Left lung (tissue), 10 donors: ENCODE results near the gene KASH5. TPM values are rescaled to one million over a fixed set of nuclear protein-coding genes. Genes with fewer than 3 reads are reported as not detected.

Experiments
- ATAC-seq: fragments of 200-7000 bp; cut with Tn5 transposase; one replicate; pipeline ENCODE4 v1.9.1; 2020; ENCODE audit warnings: moderate library complexity
- DNase-seq, 4 donors: peaks; one replicate each; pipeline ENCODE4 v3.0.0-alpha.2; 2013 to 2020
- H3K27ac ChIP-seq, 2 donors: fragments of 200-600 bp; sonication (generic) in 1 of 2; one replicate each; pipeline versions ENCODE4 v1.5.0 to v1.8.0; 2020 to 2021
- H3K27me3 ChIP-seq, 2 donors: fragments of 200-600 bp; sonication (generic) in 1 of 2; one replicate each; pipeline versions ENCODE4 v1.5.0 to v1.8.0; 2020 to 2021
- H3K36me3 ChIP-seq, 2 donors: fragments of 200-600 bp; sonication (generic) in 1 of 2; one replicate each; pipeline versions ENCODE4 v1.5.0 to v1.8.0; 2020 to 2021
- H3K4me1 ChIP-seq, 2 donors: fragments of 200-600 bp; one replicate each; pipeline ENCODE4 v1.8.0; 2021
- H3K4me3 ChIP-seq, 2 donors: fragments of 200-600 bp; sonication (generic) in 1 of 2; one replicate each; pipeline versions ENCODE4 v1.5.0 to v1.8.0; 2020 to 2021; ENCODE audit warnings: mild to moderate bottlenecking in 1 of 2
- H3K9me3 ChIP-seq, 2 donors: fragments of 200-600 bp; sonication (generic) in 1 of 2; one replicate each; pipeline versions ENCODE4 v1.5.0 to v1.8.0; 2020 to 2021
- intact Hi-C, 2 donors: fragments of 100-400 bp; cut with DNase I; formaldehyde crosslinking; loops; one replicate each; pipeline versions ENCODE4 v1.11.2 to v1.14.2; 2022
- polyA plus RNA-seq, 6 donors: library from polyadenylated mRNA; unstranded; fragments of 120-200 nt; gene quantifications; one replicate each; pipeline ENCODE4 v1.2.1, GENCODE V29; 2013; ENCODE audit not compliant: insufficient read length in 6 of 6
- total RNA-seq, 2 donors: library from RNA; stranded (reverse); fragmentation: NEBNext Ultra II Directional; extraction: Animal tissue kit (Norgen Biotek cat#: 25700); gene quantifications; one replicate each; pipeline ENCODE4 v1.2.1, GENCODE V29; 2021
- TF ChIP-seq, protein P1 (sequence below), 2 donors: fragments of 200-600 bp; sonication (generic) in 1 of 2; IDR thresholded peaks; one replicate each; pipeline versions ENCODE4 v1.5.0 to v1.8.0; 2021; ENCODE audit warnings: antibody characterized with exemption in 2 of 2
- donor health status: DM: no; HTN: yes; CAD: no.
- donor health status: DM: no; HTN: no; CAD: no.

The KASH5 gene
- total and polyA plus RNA-seq, 8 donors, result 0.84 to 3.6 TPM; not detected in 6

DNA sequence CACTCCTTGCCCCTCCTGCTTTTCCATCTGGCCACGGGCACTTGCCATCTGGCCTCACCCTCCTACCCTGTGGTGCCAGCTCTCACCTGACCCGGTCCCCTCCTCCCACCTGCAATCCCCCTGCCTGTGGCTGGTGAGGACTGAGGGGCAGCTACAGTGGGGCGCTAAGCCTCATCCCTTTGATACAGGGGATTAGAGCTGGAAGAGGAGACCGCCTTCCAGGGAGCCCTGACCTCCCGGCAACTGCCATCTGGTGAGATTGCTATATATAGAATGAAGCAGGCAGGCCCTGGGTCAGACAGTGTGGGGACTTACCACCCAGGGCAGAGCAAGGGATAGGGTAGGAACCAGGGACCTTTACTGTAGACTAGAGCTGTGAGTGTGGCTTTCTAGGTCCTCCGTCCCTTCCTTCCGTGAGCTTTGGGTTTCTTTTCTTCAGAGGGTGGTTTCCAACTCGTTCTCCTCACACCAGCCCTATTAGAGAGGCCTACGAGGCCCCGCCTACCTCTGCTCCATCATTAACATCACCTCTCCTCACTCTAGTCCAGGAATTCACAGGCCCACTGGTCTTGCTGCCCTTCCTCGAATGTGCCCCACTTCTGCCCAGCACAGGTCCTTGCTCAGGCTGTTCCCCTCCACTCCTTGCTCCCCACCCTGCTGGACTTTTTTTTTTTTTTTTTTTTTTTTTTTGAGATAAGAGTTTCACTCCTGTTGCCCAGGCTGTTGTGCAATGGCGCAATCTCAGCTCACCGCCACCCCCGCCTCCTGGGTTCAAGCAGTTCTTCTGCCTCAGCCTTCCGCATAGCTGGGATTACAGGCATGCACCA is 7.7 kb downstream of the KASH5 start:
- DNase-seq (peak in 2 of 4 donors; percentile 74 to 78), ATAC-seq (peak; percentile 80)
- Histone ChIP-seq H3K9me3 (no peaks in the 10 kb centered on the region), H3K4me1 (no peaks in the 10 kb centered on the region), H3K27ac (peak overlapping the region; percentile 18 to 81), H3K4me3 (no peak overlapping the region), H3K36me3 (no peaks in the 10 kb centered on the region), H3K27me3 (peaks cover 0 to 11% of the 10 kb centered on the region in 2 donors)
- TF ChIP-seq, protein P1, sequence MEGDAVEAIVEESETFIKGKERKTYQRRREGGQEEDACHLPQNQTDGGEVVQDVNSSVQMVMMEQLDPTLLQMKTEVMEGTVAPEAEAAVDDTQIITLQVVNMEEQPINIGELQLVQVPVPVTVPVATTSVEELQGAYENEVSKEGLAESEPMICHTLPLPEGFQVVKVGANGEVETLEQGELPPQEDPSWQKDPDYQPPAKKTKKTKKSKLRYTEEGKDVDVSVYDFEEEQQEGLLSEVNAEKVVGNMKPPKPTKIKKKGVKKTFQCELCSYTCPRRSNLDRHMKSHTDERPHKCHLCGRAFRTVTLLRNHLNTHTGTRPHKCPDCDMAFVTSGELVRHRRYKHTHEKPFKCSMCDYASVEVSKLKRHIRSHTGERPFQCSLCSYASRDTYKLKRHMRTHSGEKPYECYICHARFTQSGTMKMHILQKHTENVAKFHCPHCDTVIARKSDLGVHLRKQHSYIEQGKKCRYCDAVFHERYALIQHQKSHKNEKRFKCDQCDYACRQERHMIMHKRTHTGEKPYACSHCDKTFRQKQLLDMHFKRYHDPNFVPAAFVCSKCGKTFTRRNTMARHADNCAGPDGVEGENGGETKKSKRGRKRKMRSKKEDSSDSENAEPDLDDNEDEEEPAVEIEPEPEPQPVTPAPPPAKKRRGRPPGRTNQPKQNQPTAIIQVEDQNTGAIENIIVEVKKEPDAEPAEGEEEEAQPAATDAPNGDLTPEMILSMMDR (IDR thresholded peaks at IDR 0.05), result no peak
- intact Hi-C loops, result no loop called here

DNA sequence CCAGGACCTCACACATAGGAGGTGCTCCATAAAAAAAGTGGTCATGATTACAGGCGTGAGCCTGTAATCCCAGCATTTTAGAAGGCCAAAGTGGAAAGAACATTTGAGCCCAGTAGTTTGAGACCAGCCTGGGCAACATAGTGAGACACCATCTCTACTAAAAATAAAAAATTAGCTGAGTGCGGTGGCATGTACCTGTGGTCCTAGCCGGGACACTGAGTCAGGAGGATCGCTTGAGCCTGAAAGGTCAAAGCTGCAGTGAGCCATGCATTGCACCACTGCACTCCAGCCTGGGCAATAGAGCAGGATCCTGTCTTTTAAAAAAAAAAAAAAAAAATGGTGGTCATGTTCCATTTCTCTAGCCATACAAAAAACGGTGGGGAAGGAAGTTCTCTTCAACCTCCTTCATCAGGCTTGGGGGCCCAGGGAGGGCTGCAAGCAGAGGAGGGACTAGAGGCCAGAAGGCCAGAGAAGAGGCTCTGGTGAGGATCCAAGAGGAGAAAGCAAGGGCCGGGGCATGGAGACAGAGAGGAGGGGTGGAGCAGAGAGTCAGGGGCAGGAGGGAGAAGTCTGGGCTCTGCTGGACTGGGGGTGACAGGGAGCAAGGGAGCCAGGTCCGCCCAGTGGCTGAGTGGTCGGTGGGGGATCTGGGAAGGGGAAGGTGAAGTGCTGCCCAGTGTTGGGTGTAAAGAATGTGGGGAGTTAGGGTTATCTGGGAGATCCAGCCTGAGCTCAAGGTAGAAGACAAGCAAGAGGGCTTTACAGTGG is 8.9 kb downstream of the KASH5 start:
- no peaks in the 10 kb centered on the region for H3K4me1 ChIP-seq
- no peaks in the 10 kb centered on the region for H3K36me3 ChIP-seq
- no peaks in the 10 kb centered on the region for H3K9me3 ChIP-seq
- TF ChIP-seq, protein P1 (IDR thresholded peaks at IDR 0.05), result no peak
- no peak for ATAC-seq
- H3K27me3 ChIP-seq, result peaks cover 0 to 11% of the 10 kb centered on the region in 2 donors
- intact Hi-C loops, result no loop called here
- H3K4me3 ChIP-seq, result no peak overlapping the region
- H3K27ac ChIP-seq, result no peak overlapping the region
- DNase-seq, result peak in 1 of 4 donors; percentile 45

DNA sequence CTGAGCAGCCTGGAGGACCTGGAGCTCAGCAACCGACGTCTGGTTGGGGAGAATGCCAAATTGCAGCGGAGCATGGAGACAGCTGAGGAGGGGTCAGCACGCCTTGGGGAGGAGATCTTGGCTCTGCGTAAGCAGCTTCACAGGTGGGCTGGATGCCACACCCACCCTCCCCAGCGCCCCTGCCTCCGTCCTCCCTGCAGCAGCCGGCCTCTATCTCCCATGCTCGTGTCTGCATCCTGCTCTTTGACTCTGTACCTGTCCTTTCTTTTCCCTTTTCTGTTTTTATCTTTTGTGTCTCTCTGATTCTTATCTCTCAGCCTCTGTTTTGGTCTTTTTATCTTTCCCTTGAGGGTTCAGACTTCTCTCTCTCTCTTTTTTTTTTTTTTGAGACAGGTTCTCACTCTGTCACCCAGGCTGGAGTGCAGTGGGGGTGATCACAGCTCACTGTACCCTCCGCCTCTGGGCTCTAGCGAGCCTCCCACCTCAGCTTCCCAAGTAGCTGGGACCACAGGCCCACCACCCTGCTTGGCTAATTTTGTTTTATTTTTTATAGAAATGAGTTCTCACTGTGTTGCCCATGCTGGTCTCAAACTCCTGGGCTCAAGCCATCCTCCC is 10.1 kb downstream of the KASH5 start:
- TF ChIP-seq, protein P1 (IDR thresholded peaks at IDR 0.05), result no peak
- peaks cover 0 to 11% of the 10 kb centered on the region in 2 donors for H3K27me3 ChIP-seq
- no peak overlapping the region for H3K27ac ChIP-seq
- H3K4me3 ChIP-seq, result no peak overlapping the region
- no peaks in the 10 kb centered on the region for H3K36me3 ChIP-seq
- no peak for ATAC-seq
- intact Hi-C loops, result no loop called here
- DNase-seq, result peak in 1 of 4 donors; percentile 52
- no peaks in the 10 kb centered on the region for H3K4me1 ChIP-seq
- no peaks in the 10 kb centered on the region for H3K9me3 ChIP-seq

DNA sequence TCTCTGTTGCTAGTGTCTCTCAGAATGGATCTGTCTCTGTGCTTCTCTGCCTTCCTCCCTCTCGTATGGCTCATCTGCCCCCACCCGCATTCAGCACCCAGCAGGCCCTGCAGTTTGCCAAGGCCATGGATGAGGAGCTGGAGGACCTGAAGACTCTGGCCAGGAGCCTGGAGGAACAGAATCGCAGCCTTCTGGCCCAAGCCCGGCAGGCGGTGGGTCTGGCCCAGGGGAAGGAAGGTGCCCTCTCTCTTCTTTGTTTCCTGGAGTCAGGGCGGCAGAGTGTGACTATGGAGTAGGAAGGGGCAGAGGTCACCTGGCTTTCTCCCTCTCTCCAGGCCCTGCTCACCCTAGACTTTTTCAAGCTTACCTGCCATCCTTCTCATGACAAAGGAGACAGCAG is 10.9 kb downstream of the KASH5 start:
- ATAC-seq, result no peak
- Histone ChIP-seq H3K9me3 (no peaks in the 10 kb centered on the region), H3K36me3 (no peaks in the 10 kb centered on the region), H3K4me3 (no peak overlapping the region), H3K4me1 (no peaks in the 10 kb centered on the region), H3K27ac (no peak overlapping the region), H3K27me3 (peaks cover 0 to 10% of the 10 kb centered on the region in 2 donors)
- intact Hi-C loops, result no loop called here
- peak in 1 of 4 donors; percentile 39 for DNase-seq
- TF ChIP-seq, protein P1 (IDR thresholded peaks at IDR 0.05), result no peak

DNA sequence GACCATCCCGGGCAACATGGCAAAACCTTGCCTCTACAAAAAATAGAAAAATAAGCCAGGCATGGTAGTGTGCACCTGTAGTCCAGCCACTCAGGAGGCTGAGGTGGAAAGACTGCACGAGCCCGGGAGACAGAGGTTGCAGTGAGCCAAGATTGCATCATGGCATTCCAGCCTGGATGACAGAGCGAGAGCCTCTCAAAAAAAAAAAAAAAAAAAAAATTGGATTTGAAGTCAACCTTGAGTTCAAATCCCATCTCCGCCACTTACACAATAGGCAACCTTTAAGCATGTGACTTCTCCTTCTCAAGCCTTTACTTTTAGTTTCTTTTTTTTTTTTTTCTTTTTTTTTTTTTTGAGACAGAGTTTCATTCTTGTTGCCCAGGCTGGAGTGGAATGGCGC is 12.0 kb downstream of the KASH5 start:
- no peaks in the 10 kb centered on the region for H3K4me1 ChIP-seq
- no peaks in the 10 kb centered on the region for H3K9me3 ChIP-seq
- H3K4me3 ChIP-seq, result no peak overlapping the region
- intact Hi-C loops, result no loop called here
- H3K27ac ChIP-seq, result no peak overlapping the region
- TF ChIP-seq, protein P1 (IDR thresholded peaks at IDR 0.05), result no peak
- no peaks in the 10 kb centered on the region for H3K27me3 ChIP-seq
- ATAC-seq (peak; percentile 35), DNase-seq (no peak)
- H3K36me3 ChIP-seq, result no peaks in the 10 kb centered on the region
